GM18951 (cell line): ENCODE measurements around the gene RMDN2.
"Not testable (repeated sequence)": the region's sequence is repeated elsewhere in the genome, so short reads cannot be mapped to it uniquely, and the experiment has no call there.

ENCODE experiments used
- POLR2A ChIP-seq: IDR thresholded peaks from 4 replicates; pipeline ENCODE4 v1.6.1; 2011; ENCODE audit warnings: mild to moderate bottlenecking; ENCODE audit not compliant: insufficient read length, insufficient read depth; ENCODE audit errors: extremely low read depth
- in situ Hi-C: fragments of 300-500 bp; cut with MboI; formaldehyde crosslinking; loops from one replicate; pipeline ENCODE4 v1.12.0; 2022; ENCODE audit warnings: low sequenced_read_pairs, mixed read lengths, inconsistent platforms; ENCODE audit not compliant: unreplicated experiment

Gene RMDN2

DNA sequence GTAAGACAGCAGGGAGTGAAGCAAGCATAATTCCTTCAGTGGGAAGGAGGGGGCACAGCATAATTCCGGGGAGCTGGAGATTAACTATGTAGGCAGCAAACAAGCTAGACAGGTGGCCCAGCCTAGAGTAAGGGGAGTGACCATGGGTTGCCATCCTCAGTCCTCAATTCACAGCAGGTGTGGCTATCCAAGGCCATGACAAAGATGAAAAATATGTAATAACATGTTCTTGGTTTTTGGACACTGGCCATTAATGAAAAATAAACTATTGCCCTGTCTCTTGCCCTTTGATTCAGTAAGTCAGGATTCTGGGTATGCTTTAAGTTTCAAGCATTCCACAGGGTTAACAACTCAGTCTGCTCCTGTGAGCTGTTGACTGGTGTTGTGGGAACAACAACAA, 85.9 kb downstream of the RMDN2 start:
- in situ Hi-C loops: no loop called here
- TF ChIP-seq POLR2A: no peak

GRCh38 chr2:38013158-38013752, 88.2 kb downstream of the RMDN2 start:
- no peak for TF ChIP-seq POLR2A

GRCh38 chr2:38016219-38016618, 91.1 kb downstream of the RMDN2 start:
- no peak for TF ChIP-seq POLR2A
- in situ Hi-C loops: no loop called here

More at GRCh38 chr2:38013158-38013752, 88.2 kb downstream of the RMDN2 start:
- in situ Hi-C loops: no loop called here

DNA sequence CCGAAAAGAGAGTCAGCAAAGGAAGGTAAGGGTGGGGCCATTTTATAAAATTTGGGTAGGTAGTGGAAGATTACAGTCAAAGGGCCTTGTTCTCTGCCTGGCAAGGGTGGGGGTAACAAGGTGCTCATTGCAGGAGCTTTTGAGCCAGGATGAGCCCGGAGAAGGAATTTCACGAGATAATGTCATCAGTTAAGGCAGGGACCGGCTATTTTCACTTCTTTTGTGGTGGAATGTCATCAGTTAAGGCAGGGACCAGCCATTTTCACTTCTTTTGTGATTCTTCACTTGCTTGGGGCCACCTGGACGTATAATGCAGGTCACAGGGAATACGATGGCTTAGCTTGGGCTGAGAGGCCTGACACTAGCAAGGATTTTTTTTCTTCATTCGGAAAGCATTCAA, 92.7 kb downstream of the RMDN2 start:
- TF ChIP-seq POLR2A: no peak
- in situ Hi-C loops: no loop called here

DNA sequence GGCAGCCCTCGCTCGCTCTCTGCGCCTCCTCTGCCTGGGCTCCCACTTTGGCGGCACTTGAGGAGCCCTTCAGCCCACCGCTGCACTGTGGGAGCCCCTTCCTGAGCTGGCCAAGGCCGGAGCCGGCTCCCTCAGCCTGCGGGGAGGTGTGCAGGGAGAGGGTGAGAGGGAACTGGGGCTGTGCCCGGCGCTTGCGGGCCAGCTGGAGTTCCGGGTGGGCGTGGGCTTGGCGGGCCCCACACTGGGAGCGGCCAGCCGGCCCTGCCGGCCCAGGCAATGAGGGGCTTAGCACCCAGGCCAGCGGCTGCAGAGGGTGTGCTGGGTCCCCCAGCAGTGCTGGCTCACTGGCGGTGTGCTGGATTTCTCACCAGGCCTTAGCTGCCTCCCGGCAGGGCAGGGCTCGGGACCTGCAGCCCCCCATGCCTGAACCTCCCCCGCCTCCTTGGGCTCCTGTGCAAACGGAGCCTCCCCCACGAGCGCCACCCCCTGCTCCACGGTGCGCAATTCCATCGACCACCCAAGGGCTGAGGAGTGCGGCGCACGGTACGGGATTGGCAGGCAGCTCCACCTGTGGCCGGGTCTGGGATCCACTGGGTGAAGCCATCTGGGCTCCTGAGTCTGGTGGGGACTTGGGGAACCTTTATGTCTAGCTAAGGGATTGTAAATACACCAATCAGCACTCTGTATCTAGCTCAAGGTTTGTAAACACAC, 95.4 kb downstream of the RMDN2 start:
- in situ Hi-C loops: not testable (repeated sequence)

GRCh38 chr2:38021589-38021988, 96.5 kb downstream of the RMDN2 start:
- in situ Hi-C loops: no loop called here
- no peak for TF ChIP-seq POLR2A

DNA sequence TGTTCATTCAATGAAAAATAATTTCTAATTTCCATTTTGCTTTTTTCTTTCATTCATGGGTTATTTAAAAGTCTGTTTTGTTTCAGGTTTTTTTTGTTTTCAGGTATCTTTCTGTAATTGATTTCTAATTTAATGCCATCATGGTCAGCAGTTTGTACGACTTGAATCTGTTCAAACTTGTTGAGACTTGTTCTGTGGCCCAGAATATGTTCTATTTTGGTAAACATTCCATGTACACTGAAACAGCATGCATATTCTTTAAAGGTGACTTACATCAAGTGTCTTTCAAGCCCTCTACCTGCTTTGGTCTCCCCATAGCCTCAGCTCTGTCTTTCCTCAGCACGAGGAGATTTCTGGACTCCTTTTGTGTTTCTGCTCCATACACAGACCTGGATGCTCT, 101.8 kb downstream of the RMDN2 start:
- in situ Hi-C loops: no loop called here
- TF ChIP-seq POLR2A: no peak

GRCh38 chr2:38028829-38029228, 103.7 kb downstream of the RMDN2 start:
- no peak for TF ChIP-seq POLR2A
- in situ Hi-C loops: no loop called here

- no peak for TF ChIP-seq POLR2A
- in situ Hi-C loops: no loop called here
These were observed 104.4 kb downstream of the RMDN2 start for GRCh38 chr2:38029512-38029911.

GRCh38 chr2:38030635-38031355, 105.7 kb downstream of the RMDN2 start:
- TF ChIP-seq POLR2A: no peak

DNA sequence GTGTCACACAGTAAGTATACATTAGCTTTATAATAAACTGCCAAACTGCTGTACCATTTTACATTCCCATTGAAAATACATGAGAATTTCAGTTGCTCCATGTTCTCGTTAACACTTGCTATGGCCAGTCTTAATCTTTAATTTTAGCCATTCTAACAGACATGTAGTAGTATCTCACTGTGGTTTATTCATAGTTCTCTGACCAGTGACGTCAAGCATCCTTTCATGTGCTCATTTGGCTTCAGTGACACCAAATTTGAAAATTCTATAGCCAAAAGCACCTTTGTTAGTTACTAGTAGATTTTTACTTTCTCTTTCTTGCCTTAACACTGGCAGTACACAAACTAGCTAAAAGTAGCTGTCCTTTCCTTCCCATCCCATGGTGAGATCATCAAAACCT, 107.9 kb downstream of the RMDN2 start:
- no peak for TF ChIP-seq POLR2A
- in situ Hi-C loops: no loop called here

More at GRCh38 chr2:38030635-38031355, 105.7 kb downstream of the RMDN2 start:
- in situ Hi-C loops: no loop called here

DNA sequence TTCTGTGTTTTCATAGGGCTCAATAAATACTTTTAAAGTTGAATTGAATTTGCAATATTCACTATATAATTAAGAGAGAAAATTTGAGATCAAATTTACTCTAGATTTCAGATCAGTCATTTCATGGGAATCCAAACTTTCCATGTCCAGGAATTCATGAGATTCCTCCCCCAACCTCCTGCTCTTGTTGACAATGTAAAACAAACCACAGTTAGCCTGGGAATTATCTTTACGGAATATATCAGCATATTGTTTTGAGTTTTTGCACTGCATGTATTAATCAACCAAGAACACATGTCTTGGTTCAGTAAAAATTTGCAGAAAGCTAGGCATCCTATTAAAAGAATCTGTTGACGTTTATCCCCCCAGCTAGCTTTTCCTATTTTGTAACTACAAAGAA, 108.6 kb downstream of the RMDN2 start:
- TF ChIP-seq POLR2A: no peak
- in situ Hi-C loops: no loop called here

- TF ChIP-seq POLR2A: no peak
- in situ Hi-C loops: no loop called here
These were observed 110.9 kb downstream of the RMDN2 start for GRCh38 chr2:38035968-38036367.

- in situ Hi-C loops: no loop called here
- TF ChIP-seq POLR2A: no peak
These were observed 112.2 kb downstream of the RMDN2 start for GRCh38 chr2:38037325-38037724.
